GM12892 (cell line): ENCODE data around the gene WDR88.

Source experiments
- DNase-seq: peaks from one replicate; pipeline ENCODE4 v3.0.0; 2011; ENCODE audit not compliant: insufficient read length
- FAIRE-seq: peaks from 2 replicates; lab custom pipeline; 2011; peaks lifted over from hg19 to GRCh38; lab: Jason Lieb, UNC
- POLR2A ChIP-seq: IDR thresholded peaks from 2 replicates; pipeline ENCODE4 v1.6.1; 2011; ENCODE audit warnings: low read depth, low read length, control low read depth
- POLR2AphosphoS5 ChIP-seq: IDR thresholded peaks from 2 replicates; pipeline ENCODE4 v1.6.1; 2011; ENCODE audit warnings: low read depth, low read length, control low read depth
- TAF1 ChIP-seq: IDR thresholded peaks from 2 replicates; pipeline ENCODE4 v1.6.1; 2011; ENCODE audit warnings: low read depth, mild to moderate bottlenecking, control low read depth, low read length, borderline replicate concordance

WDR88 gene

GRCh38 chr19:33194886-33195644 is 63.2 kb downstream of the WDR88 start:
- FAIRE-seq, result no peak
- TF ChIP-seq TAF1 (no peak), POLR2AphosphoS5 (no peak), POLR2A (no peak)
- peak; percentile 14 for DNase-seq

- FAIRE-seq (no peak), DNase-seq (peak; percentile 5)
- TF ChIP-seq TAF1, result no peak
- no peak for TF ChIP-seq POLR2A
- TF ChIP-seq POLR2AphosphoS5, result no peak
Observed at GRCh38 chr19:33195645-33196347, 63.9 kb downstream of the WDR88 start.

DNA sequence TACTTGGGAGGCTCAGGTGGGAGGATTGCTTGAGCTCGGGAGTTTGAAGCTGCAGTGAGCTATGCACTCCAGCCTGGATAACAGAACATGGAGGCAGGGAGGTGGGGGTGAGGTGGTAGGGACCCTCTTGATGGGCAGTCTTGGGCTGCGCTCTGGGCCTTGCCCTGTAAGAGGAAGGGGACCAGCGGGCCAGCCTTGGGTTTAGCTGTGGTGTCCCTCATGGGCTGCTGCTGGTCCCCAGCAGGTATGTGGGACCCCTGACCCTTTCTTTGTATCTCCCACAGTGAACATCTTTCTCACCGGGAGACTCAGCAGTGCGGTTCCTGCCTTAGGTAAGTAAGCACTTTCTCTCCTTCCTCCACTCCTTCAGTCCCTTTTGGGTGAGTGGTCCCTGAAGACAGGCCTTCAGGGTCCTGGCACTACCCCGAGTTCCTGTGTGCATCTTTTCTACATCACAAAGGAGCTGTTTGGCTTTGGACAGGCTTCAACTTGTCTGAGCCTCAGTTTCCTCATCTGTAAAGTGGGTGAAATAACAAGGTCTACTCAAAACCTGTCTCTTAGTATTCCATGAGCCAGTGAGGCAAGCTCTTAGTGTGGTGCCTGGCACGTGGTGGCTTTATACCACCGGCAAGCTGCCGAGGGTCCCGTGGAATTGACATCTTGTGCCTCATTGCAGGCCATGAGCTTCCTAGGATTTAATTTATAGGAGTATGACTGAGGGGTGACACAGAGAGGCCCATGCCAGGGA is 64.7 kb downstream of the WDR88 start:
- TF ChIP-seq TAF1, result no peak
- no peak for TF ChIP-seq POLR2A
- TF ChIP-seq POLR2AphosphoS5, result no peak
- FAIRE-seq (no peak), DNase-seq (no peak)

GRCh38 chr19:33197591-33198000 is 65.7 kb downstream of the WDR88 start:
- DNase-seq (no peak), FAIRE-seq (no peak)
- TF ChIP-seq POLR2AphosphoS5 (no peak), TAF1 (no peak), POLR2A (no peak)

DNA sequence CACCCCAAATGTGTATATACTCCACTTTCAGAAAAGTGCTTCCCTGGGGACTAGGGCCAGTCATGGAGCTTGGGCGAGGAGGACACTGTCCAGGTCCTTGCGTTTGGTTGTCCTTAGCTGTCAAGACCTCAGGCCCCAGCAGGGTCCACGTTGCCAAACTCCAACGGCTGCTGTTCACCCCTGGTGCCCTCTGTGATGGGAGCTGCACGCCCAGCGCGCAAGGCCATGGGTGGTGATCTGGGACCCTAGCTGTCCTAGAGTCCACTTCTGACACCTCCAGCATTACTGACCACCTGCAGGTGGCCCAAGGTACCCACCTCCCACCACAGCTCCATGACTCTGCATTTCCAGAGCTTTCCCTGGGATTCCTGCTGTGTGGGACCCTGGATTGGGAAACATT is 66.3 kb downstream of the WDR88 start:
- FAIRE-seq (no peak), DNase-seq (no peak)
- TF ChIP-seq POLR2AphosphoS5 (no peak), TAF1 (no peak), POLR2A (no peak)

- TF ChIP-seq TAF1 (no peak), POLR2A (no peak), POLR2AphosphoS5 (no peak)
- no peak for FAIRE-seq
- no peak for DNase-seq
Observed at GRCh38 chr19:33199441-33200265, 67.7 kb downstream of the WDR88 start.

GRCh38 chr19:33201473-33201872 is 69.6 kb downstream of the WDR88 start:
- TF ChIP-seq TAF1 (no peak), POLR2AphosphoS5 (no peak), POLR2A (no peak)
- FAIRE-seq (no peak), DNase-seq (no peak)

DNA sequence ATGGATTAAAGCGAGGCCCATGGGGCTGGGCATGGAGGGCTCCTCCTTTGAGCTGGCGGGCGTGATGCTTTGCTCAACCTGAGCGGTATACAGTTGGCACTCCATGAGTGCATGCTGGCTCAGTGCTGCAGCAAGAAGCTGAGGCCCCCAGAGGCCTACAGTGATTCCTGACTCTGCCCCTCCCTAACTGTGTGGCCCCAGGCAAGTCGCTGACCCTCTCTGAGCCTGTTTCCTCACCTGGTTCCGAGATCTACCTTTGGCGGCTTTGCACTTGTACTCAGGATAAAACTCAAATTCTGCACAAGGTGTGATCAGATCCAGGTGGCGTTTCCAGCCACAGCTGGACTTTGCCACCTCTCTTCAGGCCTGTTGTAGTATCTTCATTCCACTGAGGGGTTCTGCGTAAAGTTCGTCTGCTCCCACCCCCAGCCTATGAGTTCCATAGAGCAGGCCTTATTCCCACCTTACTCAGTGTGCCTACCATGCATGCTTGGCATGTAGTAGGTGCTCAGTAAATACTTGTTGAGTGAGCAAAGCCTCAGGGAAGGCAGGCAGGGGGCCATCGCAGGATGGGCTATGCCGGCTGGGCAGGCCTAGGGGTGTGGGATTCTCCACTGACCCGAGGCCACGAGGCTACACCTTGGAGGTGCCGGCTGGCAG is 70.1 kb downstream of the WDR88 start:
- DNase-seq (no peak), FAIRE-seq (no peak)
- TF ChIP-seq POLR2AphosphoS5, result no peak
- no peak for TF ChIP-seq POLR2A
- no peak for TF ChIP-seq TAF1

DNA sequence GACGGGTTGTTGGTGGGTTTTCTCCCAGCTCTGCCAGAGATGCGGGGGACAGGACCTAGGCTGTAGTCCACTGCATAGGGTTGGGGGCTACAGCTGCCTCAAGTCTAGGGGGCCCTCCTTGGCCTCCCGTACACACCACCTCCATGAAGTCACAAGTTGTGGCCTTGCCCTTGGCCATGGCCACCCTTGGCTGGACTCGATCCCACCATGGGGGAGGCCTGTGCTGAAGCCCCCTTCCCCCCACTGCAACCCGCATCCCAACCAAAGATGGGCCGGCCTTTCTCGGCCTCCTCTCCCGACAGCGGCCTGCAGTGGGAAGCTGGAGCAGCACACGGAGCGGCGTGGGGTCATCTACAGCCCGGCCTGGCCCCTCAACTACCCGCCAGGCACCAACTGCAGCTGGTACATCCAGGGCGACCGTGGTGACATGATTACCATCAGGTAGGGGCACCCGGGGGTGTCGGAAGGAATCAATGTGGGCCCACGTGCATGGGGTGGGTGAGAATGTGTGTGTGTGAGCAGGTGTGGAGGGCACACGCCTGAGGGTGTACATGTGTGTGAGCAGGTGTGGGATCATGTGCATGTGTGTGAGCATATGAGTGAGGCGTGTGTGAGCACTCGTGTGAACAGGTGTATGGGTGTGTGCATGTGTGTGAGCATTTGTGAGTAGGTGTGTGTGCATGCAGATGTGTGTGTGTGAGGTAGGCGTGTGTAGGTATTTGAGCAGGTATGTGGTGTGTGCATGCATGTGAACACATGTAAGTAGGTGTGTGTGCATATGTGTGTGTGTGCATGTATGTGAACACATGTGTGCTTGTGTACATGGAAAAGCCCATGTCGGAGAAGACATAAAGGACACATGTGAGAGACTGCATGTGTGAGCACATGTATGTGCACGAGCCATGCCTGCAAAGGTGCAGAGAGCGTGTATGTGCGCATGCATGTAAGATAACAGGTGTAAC is 70.9 kb downstream of the WDR88 start:
- no peak for DNase-seq
- TF ChIP-seq TAF1 (no peak), POLR2AphosphoS5 (no peak), POLR2A (no peak)
- no peak for FAIRE-seq

GRCh38 chr19:33203529-33203928 is 71.6 kb downstream of the WDR88 start:
- FAIRE-seq (no peak), DNase-seq (no peak)
- TF ChIP-seq TAF1, result no peak
- no peak for TF ChIP-seq POLR2AphosphoS5
- TF ChIP-seq POLR2A, result no peak
